ENCODE data around the gene ARPIN.
"Not testable (repeated sequence)": the region's sequence is repeated elsewhere in the genome, so short reads cannot be mapped to it uniquely, and the experiment has no call there.

The ARPIN gene

GRCh38 chr15:89910891-89911626, 1.7 kb downstream of the ARPIN start:
- no peak for DNase-seq (ENCODE audit: low read depth)

GRCh38 chr15:89909611-89910010, 3.1 kb downstream of the ARPIN start:
- no peak for DNase-seq (ENCODE audit: low read depth)

- DNase-seq (ENCODE audit: low read depth): no peak
These were observed 4.5 kb downstream of the ARPIN start for GRCh38 chr15:89908226-89908625.

GRCh38 chr15:89907289-89907688, 5.5 kb downstream of the ARPIN start:
- no peak for DNase-seq (ENCODE audit: low read depth)

GRCh38 chr15:89905846-89906378, 6.8 kb downstream of the ARPIN start:
- no peak for DNase-seq (ENCODE audit: low read depth)

GRCh38 chr15:89904519-89904918, 8.2 kb downstream of the ARPIN start:
- DNase-seq (ENCODE audit: low read depth): no peak

- no peak for DNase-seq (ENCODE audit: low read depth)
These were observed 9.0 kb downstream of the ARPIN start for GRCh38 chr15:89903858-89904130.

GRCh38 chr15:89903015-89903857, 9.5 kb downstream of the ARPIN start:
- DNase-seq (ENCODE audit: low read depth): no peak

GRCh38 chr15:89900849-89901248, 11.9 kb downstream of the ARPIN start:
- DNase-seq (ENCODE audit: low read depth): no peak

GRCh38 chr15:89899951-89900567, 12.7 kb downstream of the ARPIN start:
- DNase-seq (ENCODE audit: low read depth): no peak

GRCh38 chr15:89899295-89899945, 13.3 kb downstream of the ARPIN start:
- DNase-seq (ENCODE audit: low read depth): no peak

GRCh38 chr15:89898614-89899294, 14.0 kb downstream of the ARPIN start:
- no peak for DNase-seq (ENCODE audit: low read depth)

GRCh38 chr15:89898146-89898545, 14.6 kb downstream of the ARPIN start:
- DNase-seq (ENCODE audit: low read depth): no peak

- DNase-seq (ENCODE audit: low read depth): peak; percentile 78
These were observed 18.9 kb downstream of the ARPIN start, which contains the start of gene AP3S2 for GRCh38 chr15:89893696-89894447. TSS of gene AP3S2 (minus strand) at chr15:89893994. CDS start at chr15:89893949, 45 bp downstream.

GRCh38 chr15:89893027-89893426, 19.7 kb downstream of the ARPIN start:
- no peak for DNase-seq (ENCODE audit: low read depth)

- no peak for DNase-seq (ENCODE audit: low read depth)
These were observed 24.4 kb downstream of the ARPIN start for GRCh38 chr15:89888214-89888804.

GRCh38 chr15:89885611-89886010, 27.1 kb downstream of the ARPIN start:
- DNase-seq (ENCODE audit: low read depth): no peak

- DNase-seq (ENCODE audit: low read depth): not testable (repeated sequence)
These were observed 27.6 kb downstream of the ARPIN start for GRCh38 chr15:89885179-89885578.

GRCh38 chr15:89883518-89883917, 29.2 kb downstream of the ARPIN start:
- DNase-seq (ENCODE audit: low read depth): no peak

GRCh38 chr15:89880727-89881126, 32.0 kb downstream of the ARPIN start:
- DNase-seq (ENCODE audit: low read depth): no peak

Data from activated gamma-delta T cell treated with anti-CD3 and anti-CD28 coated beads, Interleukin-2, amount 50 U/mL, for 16 hours (primary cell).